22Rv1 (cell line): ENCODE results near the gene ING1.

Experiments
- H3K27ac ChIP-seq: fragments of 450-650 bp; 2 replicates; pipeline ENCODE4 v1.5.1; 2017
- ZFX ChIP-seq: fragments of 450-650 bp; IDR thresholded peaks from 2 replicates; pipeline ENCODE4 v1.6.1; 2017; ENCODE audit warnings: antibody characterized with exemption, borderline replicate concordance
- TF ChIP-seq, protein P1 (sequence below): fragments of 450-650 bp; IDR thresholded peaks from 2 replicates; pipeline ENCODE4 v1.5.1; 2017; ENCODE audit warnings: mild to moderate bottlenecking

Gene ING1

DNA sequence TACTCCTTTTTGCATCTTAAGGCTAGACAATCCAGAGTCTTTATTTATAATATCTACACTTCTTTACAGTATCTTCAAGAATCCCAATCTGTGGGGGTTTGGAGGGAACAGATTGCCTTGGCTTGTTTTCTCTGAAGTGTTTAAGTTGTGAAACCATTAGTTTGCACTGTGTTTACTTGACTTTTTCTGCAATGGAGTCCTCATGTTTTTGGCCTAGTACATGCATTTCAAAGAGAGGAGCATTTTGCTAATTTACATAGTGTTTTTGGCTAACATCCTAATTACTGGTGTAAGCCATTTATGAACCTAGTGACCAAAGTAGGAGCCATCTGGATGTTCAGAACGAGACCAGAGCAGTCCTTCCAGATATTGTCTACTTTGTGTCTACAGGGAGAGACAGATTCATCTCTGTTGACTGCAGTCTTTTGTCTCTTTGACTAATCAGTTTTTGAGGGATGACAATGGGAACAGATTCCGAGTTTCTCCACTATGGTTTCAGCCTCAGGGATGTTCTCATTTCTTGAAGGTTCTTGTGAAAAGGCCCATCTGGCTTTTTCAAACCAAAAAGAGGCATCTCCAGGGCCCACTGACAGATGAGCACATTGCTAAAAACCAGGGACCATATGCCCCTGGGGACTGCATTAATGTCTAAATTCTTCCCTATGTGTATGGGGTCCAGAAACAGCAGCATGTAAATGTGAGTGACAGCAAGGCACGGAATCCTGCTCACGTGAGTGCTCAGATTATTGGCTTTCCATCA is 53.4 kb downstream of the ING1 start:
- TF ChIP-seq ZFX, result no peak
- TF ChIP-seq, protein P1, sequence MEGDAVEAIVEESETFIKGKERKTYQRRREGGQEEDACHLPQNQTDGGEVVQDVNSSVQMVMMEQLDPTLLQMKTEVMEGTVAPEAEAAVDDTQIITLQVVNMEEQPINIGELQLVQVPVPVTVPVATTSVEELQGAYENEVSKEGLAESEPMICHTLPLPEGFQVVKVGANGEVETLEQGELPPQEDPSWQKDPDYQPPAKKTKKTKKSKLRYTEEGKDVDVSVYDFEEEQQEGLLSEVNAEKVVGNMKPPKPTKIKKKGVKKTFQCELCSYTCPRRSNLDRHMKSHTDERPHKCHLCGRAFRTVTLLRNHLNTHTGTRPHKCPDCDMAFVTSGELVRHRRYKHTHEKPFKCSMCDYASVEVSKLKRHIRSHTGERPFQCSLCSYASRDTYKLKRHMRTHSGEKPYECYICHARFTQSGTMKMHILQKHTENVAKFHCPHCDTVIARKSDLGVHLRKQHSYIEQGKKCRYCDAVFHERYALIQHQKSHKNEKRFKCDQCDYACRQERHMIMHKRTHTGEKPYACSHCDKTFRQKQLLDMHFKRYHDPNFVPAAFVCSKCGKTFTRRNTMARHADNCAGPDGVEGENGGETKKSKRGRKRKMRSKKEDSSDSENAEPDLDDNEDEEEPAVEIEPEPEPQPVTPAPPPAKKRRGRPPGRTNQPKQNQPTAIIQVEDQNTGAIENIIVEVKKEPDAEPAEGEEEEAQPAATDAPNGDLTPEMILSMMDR, result no peak
- H3K27ac ChIP-seq, result no peak overlapping the region

DNA sequence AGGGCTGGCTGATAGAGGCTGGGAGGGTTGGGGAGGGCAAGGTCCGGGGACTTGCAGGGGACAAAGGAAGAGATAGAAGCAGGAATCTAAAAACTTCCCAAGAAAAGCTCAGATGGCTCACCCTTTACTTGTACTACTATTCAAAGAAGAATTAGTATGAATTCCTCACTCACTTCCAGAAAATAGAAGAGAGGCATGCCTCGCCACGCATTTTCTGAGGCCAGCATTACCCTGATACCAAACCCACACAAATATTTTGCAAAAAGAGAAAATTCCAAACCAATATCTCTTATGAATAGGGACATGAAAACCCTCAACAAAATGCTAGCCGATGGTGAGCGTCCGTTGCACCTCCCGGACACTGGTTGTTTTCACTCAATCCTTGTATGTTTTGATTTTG is 54.0 kb downstream of the ING1 start:
- no peak overlapping the region for H3K27ac ChIP-seq
- TF ChIP-seq ZFX, result no peak
- TF ChIP-seq, protein P1, result no peak

DNA sequence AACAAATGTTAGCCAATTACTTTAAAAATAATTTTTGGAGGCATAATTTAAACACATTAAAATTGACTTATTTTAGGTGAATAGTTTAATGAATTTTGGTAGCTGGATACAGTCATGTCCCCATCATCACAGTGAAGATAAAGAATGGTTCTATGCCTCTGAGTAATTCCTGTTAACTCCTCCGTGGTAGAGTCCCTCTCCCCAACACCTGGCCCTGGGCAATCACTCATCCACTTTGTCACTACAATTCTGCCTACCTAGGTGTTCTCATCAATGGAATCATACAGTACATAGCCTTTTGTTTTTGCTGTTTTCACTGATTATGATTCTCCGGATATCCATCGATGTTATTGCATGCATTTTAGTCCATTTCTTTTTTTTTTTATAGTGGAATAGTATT is 55.6 kb downstream of the ING1 start:
- H3K27ac ChIP-seq, result no peak overlapping the region
- TF ChIP-seq, protein P1, result no peak
- TF ChIP-seq ZFX, result no peak

DNA sequence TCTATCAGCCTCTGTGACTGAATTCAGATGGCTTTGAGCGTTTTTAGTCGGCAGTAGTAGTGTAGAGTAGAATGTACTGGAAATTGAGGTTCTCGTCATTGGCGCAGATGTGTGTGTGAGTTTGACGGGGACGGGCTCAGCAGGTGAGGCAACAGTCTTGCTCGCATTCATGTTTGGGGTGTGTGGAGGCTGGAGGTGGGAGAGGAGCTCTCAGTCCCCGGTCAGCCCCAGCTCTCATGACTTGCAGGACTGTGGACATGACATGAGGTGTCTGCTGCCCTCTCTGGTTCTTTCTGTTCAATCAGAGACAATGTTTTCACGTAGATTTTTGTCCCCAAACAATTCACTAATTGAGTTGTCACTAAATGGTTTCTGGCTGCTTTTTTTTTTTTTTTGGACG is 57.2 kb downstream of the ING1 start:
- no peak overlapping the region for H3K27ac ChIP-seq
- TF ChIP-seq ZFX, result no peak
- TF ChIP-seq, protein P1, result no peak

DNA sequence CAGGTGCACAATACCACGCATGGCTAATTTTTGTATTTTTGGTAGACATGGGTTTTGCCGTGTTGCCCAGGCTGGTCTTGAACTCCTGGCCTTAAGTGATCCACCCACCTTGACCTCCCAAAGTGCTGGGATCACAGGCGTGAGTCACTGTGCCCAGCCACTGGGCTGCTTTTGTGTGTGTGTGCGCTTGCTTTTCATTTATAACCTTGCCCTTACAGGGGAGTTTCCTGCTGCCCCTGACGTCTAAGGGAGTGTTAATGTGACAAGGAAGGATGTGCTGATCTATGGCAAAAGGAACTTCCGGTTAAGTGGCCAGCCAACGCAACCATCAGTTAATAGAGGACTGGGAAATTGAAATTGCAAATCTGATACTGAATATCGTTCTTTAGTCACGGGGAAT is 57.7 kb downstream of the ING1 start:
- TF ChIP-seq ZFX, result no peak
- TF ChIP-seq, protein P1, result no peak
- H3K27ac ChIP-seq, result no peak overlapping the region

DNA sequence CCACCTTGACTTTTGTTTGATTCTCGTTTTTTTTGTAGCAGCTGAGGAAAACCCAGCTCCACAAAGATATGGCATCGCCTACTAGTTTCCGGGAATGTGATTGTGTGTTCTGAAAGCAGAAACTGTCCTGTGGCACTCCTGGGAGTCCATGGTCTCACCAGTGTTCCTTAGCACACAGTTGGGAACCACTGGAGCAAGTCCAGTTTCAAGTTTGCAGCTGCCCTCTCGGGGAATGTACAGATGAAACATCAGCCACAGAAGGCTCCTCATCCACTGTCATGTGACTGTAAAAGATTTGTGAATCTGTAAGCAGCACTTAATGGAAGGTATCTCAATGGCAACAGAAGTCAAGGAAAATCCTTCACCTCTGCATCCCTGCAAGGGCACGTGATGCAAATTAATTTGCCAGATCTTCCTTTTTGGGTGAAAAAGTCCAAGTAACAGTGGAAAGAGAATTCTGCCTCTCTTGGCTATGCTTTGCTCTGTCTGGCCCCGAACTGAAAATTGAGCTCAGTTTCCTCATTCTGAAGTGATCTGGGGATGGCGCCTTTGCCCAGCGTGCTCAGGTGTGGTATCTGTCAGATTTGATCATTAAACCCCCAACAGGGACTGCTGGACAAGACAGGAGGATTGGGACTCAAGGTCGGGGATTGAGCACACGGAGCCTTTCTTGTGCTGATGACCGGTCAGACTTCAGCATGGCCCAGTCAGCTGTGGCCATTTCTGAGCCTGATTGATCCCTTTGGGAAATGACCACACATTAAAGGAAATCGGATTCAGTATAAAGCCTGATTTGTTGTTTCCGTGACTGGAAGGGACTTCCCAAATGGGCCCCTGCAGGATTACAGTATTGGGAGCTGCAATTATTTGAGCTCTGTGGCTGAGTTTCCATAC is 58.8 kb downstream of the ING1 start:
- no peak for TF ChIP-seq ZFX
- TF ChIP-seq, protein P1, result no peak
- no peak overlapping the region for H3K27ac ChIP-seq
